LNCAP (cell line): ENCODE results near the gene PLXNB2.

Source experiments
- TF ChIP-seq, protein P1 (sequence below): fragments of 450-650 bp; IDR thresholded peaks from 2 replicates; pipeline ENCODE4 v1.5.1; 2017; ENCODE audit warnings: mild to moderate bottlenecking

PLXNB2 gene

DNA sequence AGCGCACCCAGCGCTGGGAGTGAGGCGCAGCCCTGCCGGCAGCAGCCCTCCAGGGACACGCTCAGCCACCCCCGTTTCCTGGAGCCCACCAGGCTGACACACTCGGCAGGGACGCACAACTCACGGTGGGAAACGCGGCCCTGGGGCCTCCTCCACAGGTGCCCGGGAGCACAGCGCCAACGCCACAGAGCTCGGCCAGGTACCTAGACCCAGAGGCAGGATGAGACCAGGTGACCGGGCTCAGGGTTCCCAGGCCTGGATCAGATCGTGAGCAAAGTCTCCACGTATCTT, 80.6 kb downstream of the PLXNB2 start:
- TF ChIP-seq, protein P1, sequence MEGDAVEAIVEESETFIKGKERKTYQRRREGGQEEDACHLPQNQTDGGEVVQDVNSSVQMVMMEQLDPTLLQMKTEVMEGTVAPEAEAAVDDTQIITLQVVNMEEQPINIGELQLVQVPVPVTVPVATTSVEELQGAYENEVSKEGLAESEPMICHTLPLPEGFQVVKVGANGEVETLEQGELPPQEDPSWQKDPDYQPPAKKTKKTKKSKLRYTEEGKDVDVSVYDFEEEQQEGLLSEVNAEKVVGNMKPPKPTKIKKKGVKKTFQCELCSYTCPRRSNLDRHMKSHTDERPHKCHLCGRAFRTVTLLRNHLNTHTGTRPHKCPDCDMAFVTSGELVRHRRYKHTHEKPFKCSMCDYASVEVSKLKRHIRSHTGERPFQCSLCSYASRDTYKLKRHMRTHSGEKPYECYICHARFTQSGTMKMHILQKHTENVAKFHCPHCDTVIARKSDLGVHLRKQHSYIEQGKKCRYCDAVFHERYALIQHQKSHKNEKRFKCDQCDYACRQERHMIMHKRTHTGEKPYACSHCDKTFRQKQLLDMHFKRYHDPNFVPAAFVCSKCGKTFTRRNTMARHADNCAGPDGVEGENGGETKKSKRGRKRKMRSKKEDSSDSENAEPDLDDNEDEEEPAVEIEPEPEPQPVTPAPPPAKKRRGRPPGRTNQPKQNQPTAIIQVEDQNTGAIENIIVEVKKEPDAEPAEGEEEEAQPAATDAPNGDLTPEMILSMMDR: no peak

DNA sequence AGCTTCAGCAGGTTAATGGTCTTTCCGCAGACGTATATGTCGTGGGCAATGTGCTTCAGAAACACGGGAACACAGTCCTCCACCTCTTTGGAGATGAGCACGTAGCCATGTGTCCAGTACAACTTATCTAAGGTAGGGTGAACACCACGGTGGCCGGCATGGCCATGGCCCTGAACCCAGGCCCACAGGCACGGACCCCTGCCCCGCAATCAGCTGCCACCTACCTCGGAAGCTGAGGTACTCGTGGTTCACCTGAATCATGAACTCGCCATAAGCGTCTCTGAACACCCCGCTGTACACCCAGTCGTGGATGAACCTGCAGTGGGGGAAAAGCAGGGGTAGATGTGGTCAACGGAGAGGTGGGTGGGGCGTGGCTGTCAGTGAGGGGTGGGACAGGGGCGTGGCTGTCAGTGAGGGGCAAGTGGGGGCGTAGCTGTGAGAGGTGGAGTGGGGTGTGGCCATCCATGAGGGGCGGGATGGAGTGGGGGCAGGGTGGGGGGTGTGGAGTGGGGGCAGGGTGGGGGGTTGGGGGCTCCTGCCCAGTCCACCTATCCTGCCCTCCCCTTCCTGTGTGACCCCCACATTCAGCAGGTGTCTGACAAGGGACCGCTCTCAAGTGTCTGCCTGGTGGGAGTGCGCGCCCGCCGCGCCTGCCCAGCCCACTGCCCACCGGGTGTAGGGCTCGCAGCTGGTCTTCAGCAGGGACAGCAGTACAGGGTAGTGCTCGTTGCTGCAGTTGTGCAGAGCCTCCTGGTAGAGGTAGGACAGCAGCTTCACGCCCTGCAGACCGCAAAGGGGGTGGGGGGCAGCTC, 81.2 kb downstream of the PLXNB2 start:
- TF ChIP-seq, protein P1: no peak

DNA sequence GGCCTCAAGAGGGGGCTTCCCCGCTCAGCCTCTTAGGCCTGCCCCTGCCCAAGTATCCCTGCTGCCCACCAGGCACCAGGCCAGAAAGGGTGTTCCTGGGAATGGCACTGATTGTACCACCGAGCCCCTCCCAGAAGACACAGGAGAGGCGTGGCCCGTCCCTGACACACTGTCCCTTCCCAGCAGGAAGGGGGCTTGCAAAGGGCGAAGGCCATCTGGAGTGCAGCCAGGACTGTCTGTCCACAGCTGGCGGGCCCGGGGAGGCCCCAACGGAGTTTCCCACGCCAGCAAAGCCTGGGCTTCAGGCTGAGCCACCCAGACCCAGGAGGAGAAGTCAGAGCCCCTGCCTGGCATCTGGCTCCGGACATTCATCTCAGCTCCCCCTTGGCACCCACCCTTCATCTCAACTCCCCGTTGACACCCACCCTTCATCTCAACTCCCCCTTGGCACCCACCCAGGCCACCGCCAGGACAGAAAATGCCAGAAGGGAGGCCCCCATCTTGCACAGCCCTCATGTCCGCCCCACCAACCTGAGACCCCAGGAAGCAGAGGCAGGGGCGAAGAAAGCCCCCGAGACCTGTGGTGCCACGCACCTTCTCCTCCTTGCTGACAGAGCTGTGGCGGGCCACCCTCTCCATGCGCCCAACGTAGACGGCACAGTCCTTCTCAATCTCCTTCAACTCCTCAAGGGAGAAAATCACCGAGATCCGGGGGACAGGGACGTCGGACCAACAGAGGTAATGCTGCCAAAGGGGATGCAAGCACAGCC, 82.1 kb downstream of the PLXNB2 start:
- TF ChIP-seq, protein P1: no peak
